Choroid plexus epithelial cell (primary cell): ENCODE data around the gene SLC29A2.
A peak's percentile ranks its signal among the peaks of the same experiment; 100 is the strongest.

ENCODE experiments used
- DNase-seq: peaks from one replicate; pipeline ENCODE4 v3.0.0-alpha.2; 2010; ENCODE audit warnings: low read depth
- H3K4me3 ChIP-seq: 2 replicates; pipeline ENCODE4 v1.5.1; 2011; ENCODE audit warnings: low read depth, mild to moderate bottlenecking, control low read depth, low read length, moderate library complexity
- CTCF ChIP-seq: conservative IDR thresholded peaks from 2 replicates; pipeline ENCODE4 v1.5.1; 2011; ENCODE audit warnings: low read depth, mild to moderate bottlenecking, control low read depth, inconsistent platforms, low read length, moderate library complexity

Gene SLC29A2

DNA sequence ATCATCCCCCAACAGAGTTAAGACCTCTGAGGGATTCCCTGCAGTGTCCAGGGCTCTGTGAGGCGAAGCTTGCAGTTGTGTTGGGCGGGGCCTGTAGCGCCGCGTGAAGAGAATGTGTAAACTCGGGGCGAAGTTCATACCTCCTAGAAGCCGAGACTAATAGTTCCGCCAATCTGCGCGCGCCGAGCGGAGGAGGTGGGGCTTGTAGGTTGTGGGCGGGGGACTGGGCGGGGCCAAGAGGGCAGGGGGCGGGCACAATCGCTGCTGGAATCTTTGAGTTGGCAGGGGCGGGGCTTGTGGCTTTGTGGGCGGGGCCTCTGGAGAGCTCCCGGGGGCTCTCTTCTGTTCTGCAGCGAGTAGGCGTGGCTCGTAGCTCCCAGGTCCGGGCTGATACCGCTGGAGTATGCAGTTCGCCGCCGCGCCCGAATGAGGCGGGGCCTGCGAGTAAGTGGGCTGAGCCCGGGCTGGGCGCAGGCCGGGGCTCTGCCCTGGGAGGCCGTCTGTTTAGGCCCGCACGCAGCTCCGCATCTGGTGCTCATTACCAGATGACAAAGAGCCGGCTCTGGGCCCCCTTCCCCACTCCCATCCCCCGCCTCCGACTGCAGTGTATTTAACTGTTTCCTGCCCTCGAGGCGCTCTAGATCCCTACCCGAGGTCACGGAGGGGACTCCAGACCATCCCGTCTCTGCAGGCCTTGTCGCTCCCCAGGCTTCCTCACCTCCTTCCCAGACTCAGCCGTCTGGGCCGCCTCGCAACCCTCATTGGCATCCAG lies 58.8 kb downstream of the SLC29A2 start:
- DNase-seq, result peak; percentile 100
- TF ChIP-seq CTCF, result no peak
- peak overlapping the region; percentile 74 for H3K4me3 ChIP-seq
